Esophagus mucosa (tissue), 1 donor: ENCODE data around the gene ZSWIM2. TPM values are rescaled to one million over a fixed set of nuclear protein-coding genes. Genes with fewer than 3 reads are reported as not detected.
"Not testable (repeated sequence)": the region's sequence is repeated elsewhere in the genome, so short reads cannot be mapped to it uniquely, and the experiment has no call there.

ENCODE experiments used
- ATAC-seq: fragments of 200-7000 bp; cut with Tn5 transposase; one replicate; pipeline ENCODE4 v1.9.1; 2020
- total RNA-seq: library from RNA; stranded (reverse); gene quantifications from one replicate; pipeline ENCODE4 v1.2.4, GENCODE V29; 2023
- donor health status: DM: yes; HTN: yes; CAD: no.

The ZSWIM2 gene
- total RNA-seq = not detected

- peak; percentile 66 for ATAC-seq
Measured at GRCh38 chr2:186848873-186849578, at the start of gene ZSWIM2. Gene ZSWIM2, minus strand, starts transcription at chr2:186849170. Its CDS starts 40 bp downstream, at chr2:186849130.

GRCh38 chr2:186896220-186896619 lies 47.2 kb upstream of the ZSWIM2 start:
- ATAC-seq = not testable (repeated sequence)

GRCh38 chr2:186895451-186895850 lies 46.5 kb upstream of the ZSWIM2 start:
- no peak for ATAC-seq

- no peak for ATAC-seq
Measured at GRCh38 chr2:186894478-186894877, 45.5 kb upstream of the ZSWIM2 start.

- ATAC-seq = no peak
Measured at GRCh38 chr2:186892821-186893220, 43.9 kb upstream of the ZSWIM2 start.

GRCh38 chr2:186891185-186891621 lies 42.2 kb upstream of the ZSWIM2 start:
- ATAC-seq = no peak

GRCh38 chr2:186889101-186889879 lies 40.3 kb upstream of the ZSWIM2 start:
- ATAC-seq = no peak

GRCh38 chr2:186887107-186888090 lies 38.4 kb upstream of the ZSWIM2 start:
- ATAC-seq = no peak

- ATAC-seq = no peak
Measured at GRCh38 chr2:186884587-186884986, 35.6 kb upstream of the ZSWIM2 start.

- ATAC-seq = no peak
Measured at GRCh38 chr2:186883666-186884065, 34.7 kb upstream of the ZSWIM2 start.

GRCh38 chr2:186882511-186883071 lies 33.6 kb upstream of the ZSWIM2 start:
- no peak for ATAC-seq

GRCh38 chr2:186881660-186882059 lies 32.7 kb upstream of the ZSWIM2 start:
- ATAC-seq = no peak

GRCh38 chr2:186879312-186879711 lies 30.3 kb upstream of the ZSWIM2 start:
- no peak for ATAC-seq

GRCh38 chr2:186874713-186875112 lies 25.7 kb upstream of the ZSWIM2 start:
- ATAC-seq = no peak

- ATAC-seq = no peak
Measured at GRCh38 chr2:186871881-186872280, 22.9 kb upstream of the ZSWIM2 start.

GRCh38 chr2:186868344-186868743 lies 19.4 kb upstream of the ZSWIM2 start:
- no peak for ATAC-seq

GRCh38 chr2:186862869-186863709 lies 14.1 kb upstream of the ZSWIM2 start:
- peak; percentile 47 for ATAC-seq

GRCh38 chr2:186855216-186855615 lies 6.2 kb upstream of the ZSWIM2 start:
- ATAC-seq = no peak

- ATAC-seq = no peak
Measured at GRCh38 chr2:186853951-186854350, 5.0 kb upstream of the ZSWIM2 start.

- ATAC-seq = no peak
Measured at GRCh38 chr2:186852508-186852907, 3.5 kb upstream of the ZSWIM2 start.

- ATAC-seq = no peak
Measured at GRCh38 chr2:186842373-186842772, 6.6 kb downstream of the ZSWIM2 start.
